Upper lobe of left lung (tissue), 6 donors: ENCODE measurements around the gene DUS1L. TPM values are rescaled to one million over a fixed set of nuclear protein-coding genes. Genes with fewer than 3 reads are reported as not detected.

Experiments used
- ATAC-seq, 2 donors: fragments of 200-7000 bp; cut with Tn5 transposase; one replicate each; pipeline ENCODE4 v1.9.1; 2022; ENCODE audit warnings: mild to moderate bottlenecking in 2 of 2, moderate library complexity in 2 of 2; ENCODE audit not compliant: low FRiP score in 2 of 2
- DNase-seq, 2 donors: peaks; one replicate each; pipeline ENCODE4 v3.0.0-alpha.2; 2019 to 2020
- H3K27ac ChIP-seq, 4 donors: fragments of 200-600 bp; sonication (generic); one replicate each; pipeline ENCODE4 v1.5.1; 2016 to 2019
- H3K27me3 ChIP-seq, 4 donors: fragments of 200-600 bp; sonication (generic); one replicate each; pipeline ENCODE4 v1.5.1; 2017 to 2019
- H3K36me3 ChIP-seq, 4 donors: fragments of 200-600 bp; sonication (generic); one replicate each; pipeline ENCODE4 v1.5.1; 2016 to 2019
- H3K4me1 ChIP-seq, 4 donors: fragments of 200-600 bp; sonication (generic); one replicate each; pipeline ENCODE4 v1.5.1; 2018 to 2019
- H3K4me3 ChIP-seq, 4 donors: fragments of 200-600 bp; sonication (generic); one replicate each; pipeline ENCODE4 v1.5.1; 2017 to 2019; ENCODE audit warnings: mild to moderate bottlenecking in 2 of 4, moderate library complexity in 1 of 4
- H3K9me3 ChIP-seq, 4 donors: fragments of 200-600 bp; sonication (generic); one replicate each; pipeline ENCODE4 v1.5.1; 2018 to 2019
- EP300 ChIP-seq, 4 donors: sonication (generic); formaldehyde crosslinking; IDR thresholded peaks; one replicate each; pipeline ENCODE4 v1.5.1; 2017; ENCODE audit warnings: antibody characterized with exemption in 4 of 4, control low read depth in 2 of 4
- POLR2A ChIP-seq, 4 donors: fragments of 450-650 bp; IDR thresholded peaks; one replicate each; pipeline ENCODE4 v1.5.1; 2016 to 2017; ENCODE audit warnings: antibody characterized with exemption in 4 of 4, mild to moderate bottlenecking in 2 of 4
- POLR2AphosphoS5 ChIP-seq, 2 donors: sonication (generic); formaldehyde crosslinking; IDR thresholded peaks; one replicate each; pipeline ENCODE4 v1.5.1; 2017; ENCODE audit warnings: antibody characterized with exemption in 2 of 2
- WGBS, 2 donors: methylation state at CpG; one replicate each; pipeline ENCODE4 v1.1.5; 2017 to 2018; 5-methylcytosine and 5-hydroxymethylcytosine counted together
- total RNA-seq, 6 donors: library from RNA; depleted of rRNA in 4 of 6; stranded (reverse); fragments of >200 nt in 4 of 6; gene quantifications; one replicate each; pipeline versions ENCODE4 v1.1.0 to v1.2.1, GENCODE V29; 2016 to 2021
- TF ChIP-seq, protein P1 (sequence below), 6 experiments: fragments of 450-650 bp in 4 of 6; fragments of 200-600 bp in 2 of 6; sonication (generic) in 2 of 6; IDR thresholded peaks; one replicate each; pipeline ENCODE4 v1.5.1; 2016 to 2019; ENCODE audit warnings: antibody characterized with exemption in 6 of 6
- donor health status: DM: no; HTN: no; CAD: no; lungs with moderate emphysema.
- donor health status: DM: no; HTN: yes; CAD: no; lungs with severe emphysema.

DUS1L gene
- total RNA-seq, 6 donors from 2014 or later = 53.5 to 183 (median 106) TPM

DNA sequence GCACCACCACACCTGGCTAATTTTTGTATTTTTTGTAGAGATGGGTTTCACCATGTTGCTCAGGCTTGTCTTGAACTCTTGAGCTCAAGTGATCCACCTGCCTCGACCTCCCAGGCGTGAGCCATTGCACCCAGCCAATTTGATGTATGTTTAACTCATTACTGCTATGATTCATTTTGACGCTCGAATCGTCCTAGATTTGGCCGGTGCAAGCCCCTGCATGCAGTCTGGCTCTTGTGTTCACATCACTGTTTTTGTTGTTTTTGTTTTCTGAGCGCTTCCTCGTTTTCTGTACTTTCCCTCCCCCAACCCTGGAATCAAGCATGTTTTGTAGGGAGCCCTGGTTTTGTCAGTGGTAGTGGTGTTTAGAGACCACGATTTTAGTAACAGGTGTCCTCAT is 7.8 kb upstream of the DUS1L start:
- DNase-seq (no peak), ATAC-seq (no peak)
- TF ChIP-seq POLR2A (IDR thresholded peaks at IDR 0.05) = no peak
- TF ChIP-seq, protein P1, sequence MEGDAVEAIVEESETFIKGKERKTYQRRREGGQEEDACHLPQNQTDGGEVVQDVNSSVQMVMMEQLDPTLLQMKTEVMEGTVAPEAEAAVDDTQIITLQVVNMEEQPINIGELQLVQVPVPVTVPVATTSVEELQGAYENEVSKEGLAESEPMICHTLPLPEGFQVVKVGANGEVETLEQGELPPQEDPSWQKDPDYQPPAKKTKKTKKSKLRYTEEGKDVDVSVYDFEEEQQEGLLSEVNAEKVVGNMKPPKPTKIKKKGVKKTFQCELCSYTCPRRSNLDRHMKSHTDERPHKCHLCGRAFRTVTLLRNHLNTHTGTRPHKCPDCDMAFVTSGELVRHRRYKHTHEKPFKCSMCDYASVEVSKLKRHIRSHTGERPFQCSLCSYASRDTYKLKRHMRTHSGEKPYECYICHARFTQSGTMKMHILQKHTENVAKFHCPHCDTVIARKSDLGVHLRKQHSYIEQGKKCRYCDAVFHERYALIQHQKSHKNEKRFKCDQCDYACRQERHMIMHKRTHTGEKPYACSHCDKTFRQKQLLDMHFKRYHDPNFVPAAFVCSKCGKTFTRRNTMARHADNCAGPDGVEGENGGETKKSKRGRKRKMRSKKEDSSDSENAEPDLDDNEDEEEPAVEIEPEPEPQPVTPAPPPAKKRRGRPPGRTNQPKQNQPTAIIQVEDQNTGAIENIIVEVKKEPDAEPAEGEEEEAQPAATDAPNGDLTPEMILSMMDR (IDR thresholded peaks at IDR 0.05) = no peak
- no peak for TF ChIP-seq POLR2AphosphoS5 (IDR thresholded peaks at IDR 0.05)
- TF ChIP-seq EP300 (IDR thresholded peaks at IDR 0.05) = no peak
- Histone ChIP-seq H3K4me1 (no peaks in the 10 kb centered on the region), H3K36me3 (peaks cover 0 to 8% (median 4%) of the 10 kb centered on the region in 4 donors), H3K27ac (no peak overlapping the region), H3K27me3 (no peaks in the 10 kb centered on the region), H3K9me3 (no peaks in the 10 kb centered on the region), H3K4me3 (no peak overlapping the region)
- WGBS, 2 donors = 84 to 88% methylated on average over 9 of the region's 9 CpGs

- WGBS, 2 donors = 77 to 81% methylated on average over 6 of the region's 6 CpGs
- ATAC-seq (no peak), DNase-seq (no peak)
- no peaks in the 10 kb centered on the region for H3K9me3 ChIP-seq
- TF ChIP-seq EP300 (IDR thresholded peaks at IDR 0.05) = no peak
- no peak for TF ChIP-seq POLR2AphosphoS5 (IDR thresholded peaks at IDR 0.05)
- TF ChIP-seq, protein P1 (IDR thresholded peaks at IDR 0.05) = no peak
- no peak for TF ChIP-seq POLR2A (IDR thresholded peaks at IDR 0.05)
- no peak overlapping the region for H3K27ac ChIP-seq
- no peaks in the 10 kb centered on the region for H3K4me1 ChIP-seq
- H3K36me3 ChIP-seq = peaks cover 0 to 3% (median 0%) of the 10 kb centered on the region in 4 donors
- no peak overlapping the region for H3K4me3 ChIP-seq
- H3K27me3 ChIP-seq = no peaks in the 10 kb centered on the region
These were observed 7.2 kb upstream of the DUS1L start for GRCh38 chr17:82072827-82073226.

DNA sequence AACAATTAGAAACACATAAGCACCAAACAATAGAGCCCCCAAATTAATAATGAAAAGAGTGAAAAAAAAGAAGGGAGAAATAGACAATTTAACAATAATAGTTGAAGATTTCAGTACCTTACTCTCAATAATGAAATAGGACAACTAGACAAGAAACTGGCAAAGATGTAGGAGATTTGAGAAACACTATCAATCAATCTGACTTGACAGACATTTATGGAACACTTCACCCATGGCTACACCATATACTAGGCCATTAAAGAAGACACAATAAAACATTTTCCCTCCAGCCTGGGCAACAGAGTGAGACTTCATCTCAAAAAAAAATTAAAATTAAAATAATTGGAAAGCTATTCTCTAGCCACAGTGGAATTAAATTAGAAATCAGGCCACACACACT is 5.0 kb upstream of the DUS1L start:
- H3K27ac ChIP-seq = no peak overlapping the region
- H3K27me3 ChIP-seq = no peaks in the 10 kb centered on the region
- H3K9me3 ChIP-seq = no peaks in the 10 kb centered on the region
- no peaks in the 10 kb centered on the region for H3K36me3 ChIP-seq
- H3K4me1 ChIP-seq = peaks cover 7 to 11% (median 8%) of the 10 kb centered on the region in 4 donors
- TF ChIP-seq, protein P1 (IDR thresholded peaks at IDR 0.05) = no peak
- TF ChIP-seq EP300 (IDR thresholded peaks at IDR 0.05) = no peak
- no peak for TF ChIP-seq POLR2A (IDR thresholded peaks at IDR 0.05)
- TF ChIP-seq POLR2AphosphoS5 (IDR thresholded peaks at IDR 0.05) = no peak
- ATAC-seq (no peak), DNase-seq (no peak)
- H3K4me3 ChIP-seq = no peak overlapping the region

GRCh38 chr17:82065193-82065637 is 389 bp downstream of the DUS1L start:
- Histone ChIP-seq H3K4me1 (peaks cover 22 to 34% (median 22%) of the 10 kb centered on the region in 4 donors), H3K9me3 (no peaks in the 10 kb centered on the region), H3K27me3 (no peaks in the 10 kb centered on the region), H3K36me3 (peaks cover 7 to 41% (median 32%) of the 10 kb centered on the region in 4 donors), H3K4me3 (peak overlapping the region; percentile 63 to 99 (median 77)), H3K27ac (peak overlapping the region; percentile 70 to 92 (median 80))
- DNase-seq (no peak), ATAC-seq (peak in 1 of 2 donors; percentile 36)
- 3 to 6% methylated on average over 12 to 20 of the region's 47 CpGs for WGBS, 2 donors
- TF ChIP-seq POLR2AphosphoS5 (IDR thresholded peaks at IDR 0.05) (no peak), EP300 (IDR thresholded peaks at IDR 0.05) (no peak), POLR2A (IDR thresholded peaks at IDR 0.05) (no peak)
- TF ChIP-seq, protein P1 (IDR thresholded peaks at IDR 0.05) = no peak
